Endothelial cell of umbilical vein (primary cell): ENCODE results near the gene MBOAT2. TPM values are rescaled to one million over a fixed set of nuclear protein-coding genes. Genes with fewer than 3 reads are reported as not detected.

Source experiments
- BruUV-seq: library from RNA; stranded (reverse); fragments of 400-500 nt; replicated peaks from 2 replicates; lab custom pipeline; 2021; lab: Mats Ljungman, UMichigan
- CTCF ChIA-PET: fragments of 300-600, 350-600 bp; sonication (Branson Sonifier 250); formaldehyde crosslinking; loops from one replicate; lab custom pipeline; 2021; ENCODE audit warnings: antibody characterized with exemption, inconsistent platforms; lab: Charles Lee
- POLR2A ChIA-PET: fragments of 300-600, 350-600 bp; sonication (Branson Sonifier 250); formaldehyde crosslinking; loops from one replicate; lab custom pipeline; 2021; ENCODE audit warnings: antibody characterized with exemption, inconsistent platforms; lab: Charles Lee
- DNase-seq: peaks from one replicate; pipeline ENCODE4 v3.0.0-alpha.2; 2011; ENCODE audit warnings: low read depth, low spot score
- FAIRE-seq: peaks from 2 replicates; lab custom pipeline; 2011; peaks lifted over from hg19 to GRCh38; lab: Jason Lieb, UNC
- H2AFZ ChIP-seq: 2 replicates; pipeline ENCODE4 v1.6.0; 2012; ENCODE audit warnings: low read depth, low read length, control low read depth, inconsistent platforms
- H3K27ac ChIP-seq: 2 replicates; pipeline ENCODE4 v1.5.1; 2011; ENCODE audit warnings: low read depth, mild to moderate bottlenecking, control low read depth, low read length, moderate library complexity; ENCODE audit not compliant: insufficient read depth
- H3K27me3 ChIP-seq, 2 experiments: 2 replicates each; pipeline versions ENCODE4 v1.6.0 to v1.6.1; 2011; ENCODE audit warnings: low read length in 2 of 2, mixed read lengths in 1 of 2; ENCODE audit not compliant: control insufficient read depth in 2 of 2, insufficient read depth in 2 of 2
- H3K36me3 ChIP-seq, 2 experiments: 2 replicates in 1 of 2; 3 replicates in 1 of 2; pipeline ENCODE4 v1.5.1; 2011; ENCODE audit warnings: low read length in 2 of 2, mild to moderate bottlenecking in 1 of 2, moderate library complexity in 1 of 2; ENCODE audit not compliant: control insufficient read depth in 2 of 2, insufficient read depth in 2 of 2; ENCODE audit errors: extremely low read depth in 1 of 2
- H3K4me1 ChIP-seq: 3 replicates; pipeline ENCODE4 v1.5.1; 2011; ENCODE audit warnings: mild to moderate bottlenecking, low read length; ENCODE audit not compliant: control insufficient read depth, insufficient read depth; ENCODE audit errors: extremely low read depth
- H3K4me2 ChIP-seq: 2 replicates; pipeline ENCODE4 v1.6.1; 2011; ENCODE audit warnings: low read length, control low read depth, mixed read lengths; ENCODE audit not compliant: insufficient read depth
- H3K4me3 ChIP-seq, 3 experiments: fragments of 200-600 bp in 1 of 3; sonication (generic), shearing (Covaris generic) in 1 of 3; replicated peaks in 1 of 3; 2 replicates each; pipeline ENCODE4 v1.5.1; 2011 to 2016; ENCODE audit warnings: control low read depth in 3 of 3, low read length in 3 of 3, mild to moderate bottlenecking in 2 of 3, inconsistent platforms in 1 of 3, low read depth in 1 of 3, moderate library complexity in 1 of 3; ENCODE audit not compliant: insufficient read depth in 1 of 3
- H3K79me2 ChIP-seq: 2 replicates; pipeline ENCODE4 v1.6.0; 2012; ENCODE audit warnings: low read length, inconsistent platforms; ENCODE audit not compliant: control insufficient read depth, insufficient read depth
- H3K9ac ChIP-seq: replicated peaks from 2 replicates; pipeline ENCODE3; 2011; ENCODE audit warnings: low read length, control low read depth; ENCODE audit not compliant: insufficient read depth; ENCODE audit errors: extremely low read depth
- H3K9me1 ChIP-seq: replicated peaks from 3 replicates; pipeline ENCODE4 v1.6.0; 2011; ENCODE audit warnings: mild to moderate bottlenecking, low read length; ENCODE audit not compliant: control insufficient read depth, insufficient read depth; ENCODE audit errors: extremely low read depth
- H3K9me3 ChIP-seq: replicated peaks from 2 replicates; pipeline ENCODE4 v1.5.1; 2012; ENCODE audit warnings: low read length, inconsistent platforms; ENCODE audit not compliant: control insufficient read depth, insufficient read depth
- H4K20me1 ChIP-seq: replicated peaks from 2 replicates; pipeline ENCODE3; 2011; ENCODE audit warnings: mild to moderate bottlenecking, low read length; ENCODE audit not compliant: control insufficient read depth, insufficient read depth; ENCODE audit errors: extremely low read depth
- CTCF ChIP-seq, 2 donors: IDR thresholded peaks; 1 replicate in 1 of 2; 2 replicates in 1 of 2; pipeline ENCODE4 v1.5.1; 2011; ENCODE audit warnings: low read length in 2 of 2, mild to moderate bottlenecking in 2 of 2, moderate library complexity in 2 of 2, control low read depth in 1 of 2, inconsistent platforms in 1 of 2, low read depth in 1 of 2; ENCODE audit not compliant: insufficient read depth in 1 of 2; ENCODE audit errors: extremely low read depth in 1 of 2
- EZH2 ChIP-seq: IDR thresholded peaks from 2 replicates; pipeline ENCODE4 v1.6.1; 2012; ENCODE audit warnings: borderline replicate concordance, low read depth, mild to moderate bottlenecking, moderate library complexity, low read length, inconsistent platforms; ENCODE audit not compliant: severe bottlenecking
- GATA2 ChIP-seq: IDR thresholded peaks from 2 replicates; pipeline ENCODE4 v1.7.0; 2011; ENCODE audit warnings: low read depth, mild to moderate bottlenecking, moderate library complexity, mixed read lengths, low read length; ENCODE audit not compliant: insufficient read length, insufficient read depth
- MYC ChIP-seq: IDR thresholded peaks from one replicate; pipeline ENCODE4 v1.6.1; 2011; ENCODE audit warnings: mild to moderate bottlenecking, low read depth, low read length
- POLR2A ChIP-seq: IDR thresholded peaks from 2 replicates; pipeline ENCODE4 v1.6.1; 2012; ENCODE audit warnings: low read depth, mild to moderate bottlenecking, control low read depth, low read length
- POLR2AphosphoS5 ChIP-seq: IDR thresholded peaks from 2 replicates; pipeline ENCODE4 v1.6.1; 2012; ENCODE audit warnings: low read depth, mild to moderate bottlenecking, control low read depth, low read length, moderate library complexity; ENCODE audit not compliant: insufficient read depth
- dilution Hi-C: fragments of 300-500 bp; cut with MboI; formaldehyde crosslinking; loops from one replicate; pipeline ENCODE4 v1.15.0; 2019; ENCODE audit warnings: low sequenced_read_pairs; ENCODE audit not compliant: extremely low pct_ligation_motif_present
- intact Hi-C: fragments of 100-400 bp; cut with micrococcal nuclease; formaldehyde crosslinking; loops from one replicate; pipeline ENCODE4 v1.10.0; 2022
- polyA plus RNA-seq, 4 experiments: library from polyadenylated mRNA; depleted of rRNA in 3 of 4; stranded (reverse) in 3 of 4; unstranded in 1 of 4; fragments of >200 nt; gene quantifications; 2 replicates each; pipeline versions ENCODE4 v1.2.1 to v1.2.3, GENCODE V29; 2011 to 2012; ENCODE audit warnings: missing spikeins in 1 of 4
- total RNA-seq: library from RNA; stranded (reverse); gene quantifications from 2 replicates; pipeline ENCODE4 v1.2.3, GENCODE V29; 2021

MBOAT2 gene
- total and polyA plus RNA-seq, 2 donors (not counting 3 experiments of a cell fraction or from before 2014, with no cell fraction given), result 10.9 to 22.1 TPM

- intact Hi-C loops (no loop called here), dilution Hi-C loops (no loop called here)
- no TSS peak for BruUV-seq
- Histone ChIP-seq H3K4me1 (no peaks in the 10 kb centered on the region), H3K36me3 (no peaks in the 10 kb centered on the region), H3K4me2 (no peak overlapping the region), H3K79me2 (no peaks in the 10 kb centered on the region), H3K4me3 (no peak overlapping the region), H3K9me1 (no peaks in the 10 kb centered on the region), H3K9ac (no peak overlapping the region), H3K27me3 (no peaks in the 10 kb centered on the region), H2AFZ (no peak overlapping the region), H4K20me1 (no peaks in the 10 kb centered on the region), H3K27ac (no peak overlapping the region), H3K9me3 (no peaks in the 10 kb centered on the region)
- TF ChIP-seq POLR2AphosphoS5, result no peak
- TF ChIP-seq CTCF (IDR thresholded peaks at IDR 0.05; ENCODE audit: extremely low read depth in 1 of 2, insufficient read depth in 1 of 2, low read depth in 1 of 2, low read length in 2 of 2), result no peak
- no peak for TF ChIP-seq EZH2
- FAIRE-seq (no peak), DNase-seq (no peak)
- ChIA-PET CTCF (interaction anchor here (0.5 kb wide), 1 partner anchor 251 kb away, joined by 4 read pairs; no protein-coding TSS in a partner anchor), POLR2A (no interaction called here)
Observed at GRCh38 chr2:8885449-8886201, 117.9 kb downstream of the MBOAT2 start.

GRCh38 chr2:8884812-8885211 is 118.7 kb downstream of the MBOAT2 start:
- Histone ChIP-seq H3K27me3 (no peaks in the 10 kb centered on the region), H3K79me2 (no peaks in the 10 kb centered on the region), H3K9me1 (no peaks in the 10 kb centered on the region), H3K4me2 (no peak overlapping the region), H3K9ac (no peak overlapping the region), H3K27ac (no peak overlapping the region), H3K4me1 (no peaks in the 10 kb centered on the region), H3K4me3 (no peak overlapping the region), H4K20me1 (no peaks in the 10 kb centered on the region), H2AFZ (no peak overlapping the region), H3K36me3 (no peaks in the 10 kb centered on the region), H3K9me3 (no peaks in the 10 kb centered on the region)
- BruUV-seq, result no TSS peak
- POLR2A ChIA-PET, result interaction anchor here (0.7 kb wide), 1 partner anchor 120 kb away, joined by 3 read pairs; no protein-coding TSS in a partner anchor
- no peak for TF ChIP-seq MYC
- TF ChIP-seq POLR2A, result no peak
- TF ChIP-seq GATA2, result no peak
- DNase-seq (no peak), FAIRE-seq (no peak)
- intact Hi-C loops (no loop called here), dilution Hi-C loops (no loop called here)
- CTCF ChIA-PET, result interaction anchor here (0.5 to 1.2 kb wide), 2 partner anchors 11 to 252 kb away, joined by 3 to 4 read pairs; no protein-coding TSS in a partner anchor
